ENCODE measurements around the gene NHS. TPM values are rescaled to one million over a fixed set of nuclear protein-coding genes. Genes with fewer than 3 reads are reported as not detected.

The NHS gene
- total RNA-seq, 1 donor from 2014 or later, result 8.3 TPM

- H3K36me3 ChIP-seq, result no peaks in the 10 kb centered on the region
- no peak for TF ChIP-seq CTCF (IDR thresholded peaks at IDR 0.05)
- no peak for TF ChIP-seq POLR2A (IDR thresholded peaks at IDR 0.05)
- no peak for TF ChIP-seq POLR2AphosphoS5 (IDR thresholded peaks at IDR 0.05; ENCODE audit: insufficient read depth in 1 of 2, low read depth in 1 of 2)
- peak overlapping the region; percentile 19 to 31 for H3K4me3 ChIP-seq
- no peak for DNase-seq (ENCODE audit: extremely low spot score in 2 of 2)
- H3K4me1 ChIP-seq, result no peaks in the 10 kb centered on the region
- intact Hi-C loops (cut with DNase I), result no loop called here
- H3K27me3 ChIP-seq, result no peaks in the 10 kb centered on the region
- H3K27ac ChIP-seq, result peak overlapping the region; percentile 77
- H3K9me3 ChIP-seq, result no peaks in the 10 kb centered on the region
Observed at GRCh38 chrX:17736478-17736855, 361.5 kb downstream of the NHS start.

- Histone ChIP-seq H3K27me3 (no peaks in the 10 kb centered on the region), H3K36me3 (no peaks in the 10 kb centered on the region), H3K4me1 (no peaks in the 10 kb centered on the region), H3K27ac (peak within 1 kb of the TSS; percentile 89), H3K4me3 (peak within 1 kb of the TSS; percentile 54 to 62), H3K9me3 (no peaks in the 10 kb centered on the region)
- peak in 1 of 2 donors; percentile 98 for DNase-seq (ENCODE audit: extremely low spot score in 2 of 2)
- intact Hi-C loops (cut with DNase I), result no loop called here
- no peak for TF ChIP-seq CTCF (IDR thresholded peaks at IDR 0.05)
- peak; percentile 75 to 84 for TF ChIP-seq POLR2AphosphoS5 (IDR thresholded peaks at IDR 0.05; ENCODE audit: insufficient read depth in 1 of 2, low read depth in 1 of 2)
- TF ChIP-seq POLR2A (IDR thresholded peaks at IDR 0.05), result peak in 1 of 2 donors; percentile 42
Observed at GRCh38 chrX:17736856-17737709, 362.1 kb downstream of the NHS start, which contains the start of gene SCML1. Gene SCML1, plus strand, starts transcription at chrX:17737493. Its CDS starts 6,694 bp downstream, at chrX:17744187.

- peak overlapping the region; percentile 54 to 62 for H3K4me3 ChIP-seq
- H3K4me1 ChIP-seq, result no peaks in the 10 kb centered on the region
- H3K36me3 ChIP-seq, result no peaks in the 10 kb centered on the region
- DNase-seq (ENCODE audit: extremely low spot score in 2 of 2), result no peak
- H3K9me3 ChIP-seq, result no peaks in the 10 kb centered on the region
- no peaks in the 10 kb centered on the region for H3K27me3 ChIP-seq
- intact Hi-C loops (cut with DNase I), result no loop called here
- H3K27ac ChIP-seq, result peak overlapping the region; percentile 89
- peak in 1 of 2 donors; percentile 59 for TF ChIP-seq POLR2AphosphoS5 (IDR thresholded peaks at IDR 0.05; ENCODE audit: insufficient read depth in 1 of 2, low read depth in 1 of 2)
- TF ChIP-seq POLR2A (IDR thresholded peaks at IDR 0.05), result no peak
Observed at GRCh38 chrX:17737710-17737985, 362.6 kb downstream of the NHS start.

GRCh38 chrX:17737986-17738713 lies 363.1 kb downstream of the NHS start:
- intact Hi-C loops (cut with DNase I), result no loop called here
- no peaks in the 10 kb centered on the region for H3K27me3 ChIP-seq

More at GRCh38 chrX:17737986-17738713, 363.1 kb downstream of the NHS start:
- no peaks in the 10 kb centered on the region for H3K4me1 ChIP-seq
- DNase-seq (ENCODE audit: extremely low spot score in 2 of 2), result no peak
- H3K36me3 ChIP-seq, result no peaks in the 10 kb centered on the region
- peak overlapping the region; percentile 89 for H3K27ac ChIP-seq
- TF ChIP-seq CTCF (IDR thresholded peaks at IDR 0.05) (no peak), POLR2A (IDR thresholded peaks at IDR 0.05) (no peak), POLR2AphosphoS5 (IDR thresholded peaks at IDR 0.05; ENCODE audit: insufficient read depth in 1 of 2, low read depth in 1 of 2) (no peak)
- peak overlapping the region; percentile 54 to 62 for H3K4me3 ChIP-seq
- no peaks in the 10 kb centered on the region for H3K9me3 ChIP-seq

All from vagina (tissue), 2 donors.